SK-N-MC (cell line): ENCODE results near the gene RHBDD2.
"Not testable (repeated sequence)": the region's sequence is repeated elsewhere in the genome, so short reads cannot be mapped to it uniquely, and the experiment has no call there.

Source experiments
- EZH2 ChIP-seq: fragments of 200-600 bp; sonication (generic); IDR thresholded peaks from one replicate; pipeline ENCODE4 v1.6.1; 2017; ENCODE audit warnings: antibody characterized with exemption
- POLR2AphosphoS5 ChIP-seq: IDR thresholded peaks from 2 replicates; pipeline ENCODE4 v1.6.1; 2012; ENCODE audit warnings: mild to moderate bottlenecking, low read depth, low read length, borderline replicate concordance

- TF ChIP-seq EZH2, POLR2AphosphoS5: not testable (repeated sequence)
These were observed 40.4 kb upstream of the RHBDD2 start for GRCh38 chr7:75838281-75838930.
